DMS53 (cell line): ENCODE measurements around the gene CDC5L.

Experiments
- DNase-seq: peaks from one replicate; lab custom pipeline; 2025; lab: John Stamatoyannopoulos, UW

Gene CDC5L

DNA sequence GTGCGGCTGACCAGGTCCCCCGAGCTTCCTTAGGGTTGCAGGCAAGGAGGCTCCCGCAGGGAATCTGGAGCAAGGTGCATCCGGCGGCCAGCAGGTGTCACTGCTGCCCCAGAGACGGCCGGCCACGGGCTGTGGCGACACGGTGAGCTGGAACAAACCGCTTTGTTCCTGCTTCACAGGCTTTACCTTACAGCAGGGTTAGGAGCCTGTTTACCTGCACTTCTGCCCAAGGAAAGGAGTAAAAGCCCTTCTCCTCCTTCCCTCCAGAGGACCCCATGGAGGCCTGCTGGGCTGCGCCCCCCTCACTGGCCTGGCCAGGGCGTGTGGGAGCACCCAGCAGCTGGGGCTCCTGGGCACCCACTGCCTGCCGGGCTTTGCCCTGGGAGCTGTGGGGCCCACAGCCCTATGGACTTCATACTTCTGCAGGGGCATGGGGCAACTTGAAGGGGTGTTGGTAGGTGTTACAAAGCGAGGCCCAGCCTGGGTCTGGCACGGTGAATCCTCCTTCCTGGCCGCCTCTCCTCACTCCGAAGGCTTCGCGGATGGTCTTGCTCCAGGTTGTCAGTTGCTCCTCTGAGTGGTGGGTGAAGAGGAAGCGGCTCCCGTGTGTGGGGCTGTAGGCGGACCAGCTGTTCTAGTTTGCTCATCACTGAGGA lies 88.4 kb downstream of the CDC5L start:
- DNase-seq: peak; percentile 91

- no peak for DNase-seq
Measured at GRCh38 chr6:44476849-44477248, 89.3 kb downstream of the CDC5L start.

DNA sequence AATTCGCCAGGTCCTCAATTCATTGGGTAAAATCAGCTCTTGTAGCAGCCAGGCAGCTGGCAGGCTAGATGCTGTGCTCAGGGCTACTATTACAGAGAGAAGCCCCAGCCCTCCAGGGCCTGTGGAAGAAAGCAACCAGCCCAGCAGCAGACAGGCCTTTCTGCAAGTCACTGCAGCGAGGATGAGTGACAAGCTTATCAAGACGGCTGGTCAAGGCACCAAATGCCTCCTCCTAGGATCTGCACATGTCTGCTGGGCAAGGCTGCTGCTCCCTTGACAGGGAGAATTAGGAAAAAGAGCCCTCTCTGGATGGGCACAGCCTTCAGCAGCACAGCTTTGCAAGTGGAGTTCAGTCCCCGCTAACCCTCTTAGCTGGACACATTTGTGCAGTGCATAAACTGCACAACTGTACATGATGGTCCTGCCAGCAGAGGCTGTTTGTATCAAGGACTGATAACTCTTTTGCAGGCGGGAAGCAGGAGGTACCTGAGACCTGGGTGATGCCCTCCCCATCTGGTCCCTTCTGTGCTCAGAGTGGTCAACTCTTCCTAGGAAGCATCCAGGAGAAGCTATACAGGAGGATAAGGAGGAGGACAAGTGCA lies 89.9 kb downstream of the CDC5L start:
- DNase-seq: no peak

DNA sequence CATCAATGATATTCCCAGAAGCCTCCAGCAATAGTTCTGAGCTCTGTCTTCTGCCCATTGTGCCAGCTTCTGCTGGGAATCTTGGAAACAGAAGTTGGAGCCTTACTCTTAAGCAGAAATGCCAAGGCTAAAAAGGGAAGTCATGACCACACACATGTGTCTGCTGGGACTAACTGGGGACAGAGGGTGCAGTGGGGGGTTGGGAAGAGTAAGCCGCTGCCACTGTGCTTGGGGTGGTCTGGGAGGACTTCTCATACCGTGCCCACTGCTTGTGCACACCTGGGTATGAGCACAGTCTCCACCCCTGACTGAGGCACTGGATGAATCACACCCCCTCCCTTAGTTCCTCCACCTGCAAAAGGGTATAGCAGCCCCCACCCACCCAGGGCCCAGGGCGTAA lies 90.7 kb downstream of the CDC5L start:
- DNase-seq: no peak

GRCh38 chr6:44478591-44479254 lies 91.2 kb downstream of the CDC5L start:
- no peak for DNase-seq

DNA sequence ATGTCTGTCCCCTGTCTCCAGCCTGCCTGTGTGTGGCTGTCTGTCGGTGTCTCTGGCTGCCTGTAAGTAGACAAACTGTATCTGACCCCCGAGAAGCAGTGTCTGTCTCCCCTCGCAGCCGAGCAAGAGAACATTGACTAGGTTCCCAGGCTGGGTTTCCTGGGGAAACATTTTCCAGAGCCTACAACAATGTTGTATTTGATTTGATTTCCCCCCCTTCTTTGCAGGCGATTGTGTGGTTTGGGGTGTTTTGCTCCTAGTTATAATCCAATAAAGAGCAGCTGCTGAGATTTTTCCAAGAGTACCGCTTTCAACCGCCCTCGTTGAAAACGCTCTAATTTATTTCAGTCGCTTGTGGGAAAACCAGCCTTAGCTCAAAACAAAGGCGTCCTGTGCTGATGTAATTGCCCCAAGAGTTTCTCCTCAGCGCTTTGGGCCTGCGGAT lies 92.6 kb downstream of the CDC5L start:
- DNase-seq: no peak

DNA sequence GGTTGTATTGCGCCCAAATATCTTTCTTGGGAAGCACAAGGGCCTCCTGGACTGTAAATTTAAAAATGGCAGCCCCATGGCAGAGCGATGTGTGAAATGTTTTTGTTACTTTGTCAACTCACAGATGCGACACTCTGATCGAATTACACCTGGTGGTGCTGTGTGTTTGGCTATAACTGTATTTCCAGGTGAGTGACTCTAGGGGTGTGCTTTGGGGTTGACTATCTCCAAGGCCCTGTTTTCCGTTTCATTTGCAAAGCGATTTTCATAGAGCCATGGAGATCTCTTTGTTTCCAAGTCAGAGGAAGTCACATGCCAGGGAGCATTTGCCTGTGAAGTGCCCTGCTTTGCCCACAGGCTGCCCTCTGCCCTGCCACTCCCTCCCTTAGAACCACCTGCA lies 93.5 kb downstream of the CDC5L start:
- no peak for DNase-seq

GRCh38 chr6:44481760-44482159 lies 94.3 kb downstream of the CDC5L start:
- no peak for DNase-seq

GRCh38 chr6:44485601-44486401 lies 98.3 kb downstream of the CDC5L start:
- no peak for DNase-seq

- no peak for DNase-seq
Measured at GRCh38 chr6:44487002-44487401, 99.5 kb downstream of the CDC5L start.

- no peak for DNase-seq
Measured at GRCh38 chr6:44487586-44487985, 100.1 kb downstream of the CDC5L start.

- peak; percentile 33 for DNase-seq
Measured at GRCh38 chr6:44489910-44490604, 102.6 kb downstream of the CDC5L start.

GRCh38 chr6:44493132-44493531 lies 105.6 kb downstream of the CDC5L start:
- DNase-seq: no peak

DNA sequence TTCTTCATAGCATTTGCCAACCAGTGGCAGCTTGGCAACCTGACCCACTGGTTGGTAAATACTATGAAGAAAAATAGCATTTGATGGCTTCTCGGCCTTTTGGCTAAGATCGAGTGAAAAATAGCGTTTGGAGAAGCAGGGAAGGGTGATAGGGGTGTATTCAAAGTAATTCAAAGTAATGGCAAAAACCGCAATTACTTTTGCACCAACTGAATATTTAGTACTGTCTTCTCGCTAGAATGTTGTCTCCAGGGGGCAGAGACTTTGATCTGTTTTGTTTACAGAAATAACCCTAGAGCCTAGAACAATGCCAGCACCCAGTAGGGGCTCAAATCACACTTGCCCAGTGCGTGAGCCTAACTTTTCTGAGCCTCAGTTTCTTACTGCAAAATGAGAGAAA lies 106.1 kb downstream of the CDC5L start:
- DNase-seq: no peak

- DNase-seq: peak; percentile 47
Measured at GRCh38 chr6:44494011-44494501, 106.5 kb downstream of the CDC5L start.

DNA sequence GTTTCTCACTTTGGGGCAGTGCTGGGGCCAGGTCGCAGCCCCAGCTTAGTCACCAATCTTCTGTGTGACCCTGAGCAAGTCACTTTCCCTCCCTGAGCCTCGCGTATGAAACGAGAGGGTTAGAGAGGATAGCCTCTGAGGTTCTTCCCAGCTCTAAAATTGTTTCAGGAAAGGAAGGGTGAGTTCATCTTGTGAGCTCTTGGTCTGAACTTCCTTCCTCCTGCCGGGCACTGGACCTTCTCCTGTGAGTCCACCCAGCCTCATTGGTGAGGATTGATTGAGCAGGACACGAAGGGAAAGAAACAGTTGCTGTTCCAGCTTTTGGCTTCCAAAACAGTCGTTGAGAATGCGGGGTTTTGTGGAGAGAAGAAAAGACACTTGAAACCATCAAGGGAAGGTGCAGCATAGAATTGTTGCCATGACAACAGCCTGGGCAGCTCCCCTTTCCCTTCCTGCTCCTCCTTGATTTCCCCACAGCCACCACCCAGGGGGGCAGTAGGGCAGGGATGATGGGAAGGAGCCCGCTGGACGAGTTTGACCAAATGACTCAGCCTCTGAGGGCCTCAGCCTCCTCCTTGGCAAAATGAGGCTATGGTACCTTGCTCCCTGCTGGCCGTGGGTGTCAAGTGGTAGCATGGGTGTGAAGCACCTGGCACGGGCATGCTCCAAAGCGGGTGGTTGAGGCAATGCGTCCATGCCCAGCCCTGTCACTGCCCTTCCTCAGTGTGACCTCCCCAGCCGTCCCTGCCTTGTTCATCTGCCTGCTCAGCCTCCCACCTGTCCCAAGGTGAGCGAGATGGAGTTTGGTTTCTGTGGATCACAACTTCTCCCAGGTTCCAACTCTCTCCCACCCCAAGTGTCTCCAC lies 107.8 kb downstream of the CDC5L start:
- no peak for DNase-seq

DNA sequence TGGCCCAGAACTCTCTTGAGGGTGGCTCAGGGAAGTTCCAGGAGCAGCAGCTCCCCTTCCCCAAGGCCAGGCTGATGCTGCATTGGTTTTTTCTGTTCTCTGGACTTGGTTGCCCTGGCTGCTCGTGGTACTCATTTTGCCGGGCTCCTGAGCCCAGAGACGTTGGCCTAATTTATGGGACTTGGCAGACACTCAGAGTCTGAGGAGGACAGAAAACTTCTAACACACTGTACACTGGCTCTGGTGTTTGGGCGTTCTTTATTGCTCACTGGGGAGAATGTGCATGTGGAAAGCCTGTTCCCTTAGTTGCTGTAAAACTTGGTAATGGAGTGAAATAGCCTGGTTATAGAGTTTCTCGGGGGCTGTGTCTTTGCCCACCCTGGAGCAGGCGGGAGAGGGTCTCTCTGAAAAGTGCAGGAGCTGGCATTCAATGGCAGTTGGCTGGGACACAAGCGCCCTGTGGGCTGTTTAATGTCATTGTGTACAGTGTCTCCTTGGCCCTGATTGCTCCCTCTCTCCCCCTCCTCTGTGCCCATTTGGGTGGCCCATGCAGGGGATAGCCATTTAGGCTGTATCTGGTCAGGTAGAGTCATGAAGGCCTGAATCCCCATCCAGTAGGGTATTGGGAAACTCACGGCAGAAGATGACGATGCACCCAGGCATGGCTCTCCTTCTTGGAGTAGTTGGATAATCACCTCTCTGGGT lies 109.3 kb downstream of the CDC5L start:
- no peak for DNase-seq

- no peak for DNase-seq
Measured at GRCh38 chr6:44497807-44498206, 110.3 kb downstream of the CDC5L start.

GRCh38 chr6:44498436-44498835 lies 110.9 kb downstream of the CDC5L start:
- no peak for DNase-seq

GRCh38 chr6:44499609-44500008 lies 112.1 kb downstream of the CDC5L start:
- DNase-seq: no peak
